ENCODE results near the gene RASEF. TPM values are rescaled to one million over a fixed set of nuclear protein-coding genes. Genes with fewer than 3 reads are reported as not detected.
"Not testable (repeated sequence)": the region's sequence is repeated elsewhere in the genome, so short reads cannot be mapped to it uniquely, and the experiment has no call there.

Gene RASEF
- not detected in 2 replicates for total RNA-seq (2014; rRNA removed)
- polyA plus RNA-seq (2012) = not detected

DNA sequence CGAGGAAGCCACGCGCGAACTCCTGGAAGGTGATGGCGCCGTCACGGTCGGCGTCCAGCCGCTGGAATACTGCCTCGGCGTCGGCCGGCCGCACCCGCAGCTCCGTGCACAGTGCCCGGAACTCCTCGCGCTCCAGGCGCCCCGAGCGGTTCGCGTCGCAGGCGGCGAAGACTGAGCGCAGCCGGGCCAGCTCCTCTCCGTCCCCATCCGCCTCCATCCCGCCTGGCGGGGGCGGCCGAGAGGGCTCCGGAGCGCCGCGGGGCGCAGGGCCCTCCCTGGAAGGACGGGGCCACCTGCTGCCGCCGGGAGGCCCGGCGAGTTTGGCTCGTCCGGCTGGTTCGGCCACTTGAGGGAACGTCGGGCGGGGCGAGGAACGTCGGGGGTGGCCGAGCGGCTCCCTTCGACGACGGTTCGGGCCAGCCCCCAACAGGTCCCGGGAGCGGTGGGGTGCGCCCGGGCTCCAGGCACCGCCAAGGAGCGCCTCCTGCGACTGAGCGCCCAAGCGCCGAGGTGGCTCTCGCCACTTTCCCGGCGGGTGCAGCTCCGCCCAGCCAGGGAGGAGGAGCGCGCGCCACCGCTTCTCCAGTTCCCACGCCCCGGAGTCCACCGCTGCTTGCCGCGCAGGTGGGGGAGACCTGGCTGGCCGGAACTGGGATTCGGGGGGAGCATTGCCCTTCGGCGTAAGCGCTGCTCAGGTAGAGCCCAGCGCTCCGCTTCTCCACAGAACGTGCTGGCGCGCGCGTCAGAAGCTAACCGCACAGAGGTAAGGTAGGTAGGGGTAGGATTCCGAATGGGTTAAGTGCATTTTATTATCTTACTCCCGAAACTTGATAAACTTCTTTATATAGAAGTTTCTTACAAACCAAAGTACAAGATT, at the start of gene RASEF:
RASEF (minus strand) TSS at position 492 of the 877 bp plus-strand sequence; CDS start at position 217, 275 bp downstream.
- DNase-seq (ENCODE audit: low read depth) = no peak

DNA sequence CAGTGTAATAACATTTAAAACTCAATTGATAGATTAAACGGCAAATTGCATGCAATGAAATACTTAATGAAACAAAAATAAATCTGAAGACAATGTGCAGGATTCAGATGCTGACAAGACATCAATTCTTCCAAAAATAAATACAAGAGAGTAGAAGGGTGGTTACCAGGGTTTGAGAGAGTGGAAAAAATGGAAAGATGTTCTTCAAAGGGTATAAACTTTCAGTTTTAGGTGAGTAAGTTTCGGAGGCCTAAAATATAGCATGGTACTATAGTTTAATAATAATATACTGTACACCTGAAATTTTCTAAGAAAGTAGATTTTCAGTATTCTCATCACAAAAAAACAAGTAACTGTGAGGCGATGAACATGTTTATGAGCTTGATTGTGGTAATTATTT, 48.2 kb upstream of the RASEF start:
- DNase-seq (ENCODE audit: low read depth) = no peak

DNA sequence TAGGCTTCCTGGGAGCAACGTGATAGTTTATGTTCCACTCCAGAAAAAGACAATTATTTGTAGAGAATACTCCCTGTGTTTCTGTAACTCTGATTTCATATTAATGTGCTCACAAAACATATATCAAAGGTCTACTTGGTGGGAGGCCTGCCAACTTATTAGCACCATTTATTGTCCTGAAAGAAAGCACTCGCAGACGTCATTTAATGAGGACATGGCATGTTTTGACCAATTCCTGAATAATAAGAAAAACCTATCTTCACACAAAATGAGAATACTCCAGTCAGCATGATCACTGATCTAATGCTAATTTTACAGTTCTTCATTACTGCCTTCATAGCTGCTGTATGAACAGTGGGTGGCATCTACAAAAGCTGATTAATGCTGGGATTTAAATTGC, 46.4 kb upstream of the RASEF start:
- DNase-seq (ENCODE audit: low read depth) = no peak

DNA sequence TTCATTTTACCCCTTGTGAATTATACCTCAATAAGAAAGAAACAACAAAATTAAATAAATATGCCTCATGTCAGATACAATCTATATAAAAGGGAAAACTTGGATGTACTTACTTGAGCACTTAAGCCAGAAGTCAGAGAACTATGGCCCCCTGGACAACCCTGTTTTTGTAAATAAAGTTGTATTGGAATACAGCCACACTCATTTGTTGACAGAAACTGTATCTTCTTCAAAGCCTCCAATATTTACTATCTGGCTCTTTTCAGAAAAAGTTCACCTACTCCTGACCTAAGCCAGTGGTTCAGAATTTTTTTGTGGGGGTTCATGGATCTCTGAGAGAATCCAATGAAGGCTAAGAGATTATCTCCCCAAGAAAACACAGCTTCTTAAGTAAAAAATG, 45.3 kb upstream of the RASEF start:
- DNase-seq (ENCODE audit: low read depth) = no peak

DNA sequence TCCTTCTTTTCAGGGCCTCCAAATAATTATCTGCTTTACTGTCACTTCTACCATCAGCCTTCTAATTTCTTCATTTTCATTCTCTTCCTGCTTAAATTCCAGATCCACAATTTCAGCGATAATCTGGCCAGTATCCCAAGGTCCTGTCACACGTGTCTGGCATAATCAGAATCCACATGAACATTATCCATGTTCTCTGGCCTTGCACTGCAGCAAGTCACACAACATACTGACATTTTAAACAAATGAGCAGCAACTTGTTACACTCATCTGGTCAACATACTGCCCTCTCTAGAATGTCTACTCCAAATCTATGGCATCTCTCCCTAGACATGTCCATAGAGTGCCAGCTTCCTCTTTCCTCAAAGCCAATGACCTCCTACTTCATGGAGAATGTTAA, 43.8 kb upstream of the RASEF start:
- no peak for DNase-seq (ENCODE audit: low read depth)

DNA sequence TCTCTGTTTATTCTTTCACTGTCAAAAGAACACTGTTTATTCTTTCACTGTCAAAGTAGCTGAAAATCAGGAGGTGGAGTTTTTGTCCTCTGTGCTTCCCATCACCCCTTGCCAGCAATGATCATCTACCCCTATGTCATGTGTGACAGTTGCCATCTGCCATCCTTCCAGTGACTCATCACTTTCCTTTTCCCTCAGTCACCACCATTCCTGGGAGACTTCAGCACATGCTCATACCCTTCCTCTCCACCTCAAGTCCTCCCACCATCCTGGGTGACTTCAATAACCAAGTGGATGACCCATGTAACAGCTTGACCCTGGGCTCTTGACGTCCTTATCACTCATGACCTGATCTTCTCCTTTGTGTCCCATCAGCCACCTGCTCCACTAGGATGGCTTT, 43.3 kb upstream of the RASEF start:
- no peak for DNase-seq (ENCODE audit: low read depth)

DNA sequence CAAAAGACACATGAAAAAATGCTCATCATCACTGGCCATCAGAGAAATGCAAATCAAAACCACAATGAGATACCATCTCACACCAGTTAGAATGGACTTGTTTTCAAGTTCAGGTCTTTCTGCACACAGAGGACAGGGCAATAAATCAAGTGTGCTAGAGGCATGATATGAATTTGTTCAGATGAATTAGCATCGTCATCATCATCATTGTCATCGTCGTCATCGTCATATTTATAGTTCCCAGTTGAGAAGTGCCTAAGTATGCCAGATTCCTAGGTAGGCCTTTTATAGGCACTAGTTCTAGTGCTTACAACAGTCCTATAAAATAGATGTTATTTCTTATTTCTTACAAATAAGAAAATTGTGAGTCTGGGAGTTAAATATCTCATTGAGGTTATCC, 34.7 kb upstream of the RASEF start:
- DNase-seq (ENCODE audit: low read depth) = no peak

DNA sequence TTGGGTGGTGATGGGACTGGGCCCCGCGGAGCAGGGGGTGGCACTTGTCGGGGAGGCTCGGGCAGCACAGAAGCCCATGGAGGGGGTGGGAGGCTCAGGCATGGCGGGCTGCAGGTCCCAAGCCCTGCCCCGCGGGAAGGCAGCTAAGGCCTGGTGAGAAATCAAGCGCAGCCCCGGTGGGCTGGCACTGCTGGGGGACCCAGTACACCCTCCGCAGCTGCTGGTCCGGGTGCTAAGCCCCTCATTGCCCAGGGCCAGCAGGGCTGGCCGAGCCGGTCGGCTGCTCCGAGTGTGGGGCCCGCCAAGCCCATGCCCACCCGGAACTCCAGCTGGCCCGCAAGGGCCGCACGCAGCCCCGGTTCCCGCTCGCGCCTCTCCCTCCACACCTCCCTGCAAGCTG, 30.4 kb upstream of the RASEF start:
- DNase-seq (ENCODE audit: low read depth) = not testable (repeated sequence)

DNA sequence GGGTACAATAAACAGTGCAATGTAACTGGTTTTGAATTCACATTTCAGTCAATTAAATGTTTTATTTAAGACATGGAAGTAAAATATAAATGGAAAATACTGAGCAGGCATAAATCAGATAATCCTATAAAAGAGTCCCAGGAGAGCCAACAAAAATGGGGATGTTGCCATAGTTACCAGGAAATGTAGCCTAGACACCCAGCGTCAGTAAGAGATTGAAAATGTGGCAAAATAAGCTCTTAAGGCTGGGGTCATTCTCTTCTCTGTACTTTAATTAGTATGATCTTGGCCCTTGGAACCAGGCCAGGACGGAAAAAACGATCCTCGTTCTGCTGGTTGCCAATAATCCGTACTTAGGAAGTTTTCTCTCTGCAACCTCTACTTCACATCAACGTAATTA, 18.9 kb upstream of the RASEF start:
- no peak for DNase-seq (ENCODE audit: low read depth)

DNA sequence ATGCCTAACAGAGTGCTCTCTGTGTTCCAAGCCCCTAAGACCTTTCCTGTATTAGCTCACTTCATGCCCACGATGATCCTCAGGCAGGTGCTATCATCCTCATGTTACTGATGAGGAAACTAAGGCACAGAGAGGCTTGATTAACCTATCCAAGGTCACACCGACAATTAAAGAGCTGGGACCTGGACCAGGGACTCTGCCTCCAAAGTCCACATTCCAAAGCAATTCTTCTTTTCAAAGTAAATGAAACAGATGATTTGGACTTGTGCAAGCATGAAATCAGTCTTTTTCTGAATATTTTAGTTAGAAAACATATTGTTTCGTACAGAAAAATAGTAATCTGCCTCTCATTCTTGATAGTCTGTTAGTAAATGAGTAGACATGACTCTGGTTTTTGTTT, 18.1 kb upstream of the RASEF start:
- DNase-seq (ENCODE audit: low read depth) = no peak

DNA sequence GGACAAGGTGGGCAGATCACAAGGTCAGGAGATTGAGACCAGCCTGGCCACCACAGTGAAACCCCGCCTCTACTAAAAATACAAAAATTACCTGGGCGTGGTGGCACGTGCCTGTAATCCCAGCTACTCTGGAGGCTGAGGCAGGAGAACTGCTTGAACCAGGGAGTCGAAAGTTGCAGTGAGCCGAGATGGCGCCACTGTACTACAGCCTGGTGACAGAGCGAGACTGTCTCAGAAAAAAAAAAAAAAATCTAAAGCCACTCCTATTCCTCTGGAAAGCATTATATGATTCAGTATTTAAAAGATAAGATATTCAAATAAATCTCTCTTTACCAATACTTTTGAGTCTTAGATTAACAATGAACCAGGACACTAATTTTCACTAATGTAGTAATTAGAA, 13.0 kb upstream of the RASEF start:
- DNase-seq (ENCODE audit: low read depth) = not testable (repeated sequence)

DNA sequence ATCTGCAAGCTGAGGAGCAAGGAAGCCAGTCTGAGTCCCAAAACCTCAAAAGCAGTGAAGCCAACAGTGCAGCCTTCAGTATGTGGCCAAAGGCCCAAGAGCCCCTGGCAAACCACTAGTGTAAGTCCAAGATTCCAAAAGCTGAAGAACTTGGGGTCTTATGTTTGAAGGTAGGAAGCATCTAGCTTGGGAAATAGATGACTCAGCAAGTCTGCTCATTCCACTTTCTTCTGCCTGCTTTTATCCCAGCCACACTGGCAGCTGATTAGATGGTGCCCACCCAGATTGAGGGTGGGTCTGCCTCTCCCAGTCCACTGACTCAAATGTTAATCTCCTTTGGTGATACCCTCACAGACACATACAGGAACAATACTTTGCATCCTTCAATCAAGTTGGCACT, 9.6 kb upstream of the RASEF start:
- DNase-seq (ENCODE audit: low read depth) = not testable (repeated sequence)

DNA sequence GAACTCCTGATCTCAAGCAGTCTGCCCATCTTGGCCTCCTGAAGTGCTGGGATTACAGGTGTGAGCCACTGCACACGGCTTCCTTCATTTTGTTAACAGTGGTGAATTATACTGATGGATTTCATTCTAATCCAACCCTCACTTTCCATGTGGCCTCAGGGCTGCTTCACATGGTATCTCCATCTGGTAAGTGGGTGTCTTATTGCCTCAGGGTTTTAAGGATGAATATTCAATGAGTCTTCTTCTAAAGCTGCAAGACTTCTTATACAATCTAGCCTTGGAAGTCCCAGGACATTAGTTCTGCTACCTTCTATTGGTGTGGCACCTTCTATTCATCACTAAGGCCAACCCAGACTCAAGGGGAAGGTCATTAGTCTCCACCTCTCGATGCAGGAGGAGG, 8.7 kb upstream of the RASEF start:
- no peak for DNase-seq (ENCODE audit: low read depth)

DNA sequence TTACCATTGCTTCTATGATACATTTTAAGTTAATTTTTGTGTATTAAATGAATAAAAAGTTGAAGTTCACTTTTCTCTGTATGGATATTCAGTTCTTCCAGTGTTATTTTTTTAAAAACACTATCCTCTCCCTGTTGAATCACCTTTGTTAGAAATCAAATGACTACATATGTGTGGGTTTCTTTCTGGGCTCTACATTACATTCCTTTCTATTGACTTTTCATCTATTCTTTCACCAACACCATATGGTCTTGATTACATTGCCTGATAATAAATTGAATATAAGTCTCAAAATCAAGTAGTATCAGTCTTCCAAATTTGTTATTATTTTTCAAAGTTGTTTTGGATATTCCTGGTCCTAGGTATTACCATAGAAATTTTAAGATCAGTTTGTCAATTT, 7.3 kb upstream of the RASEF start:
- DNase-seq (ENCODE audit: low read depth) = peak; percentile 3

DNA sequence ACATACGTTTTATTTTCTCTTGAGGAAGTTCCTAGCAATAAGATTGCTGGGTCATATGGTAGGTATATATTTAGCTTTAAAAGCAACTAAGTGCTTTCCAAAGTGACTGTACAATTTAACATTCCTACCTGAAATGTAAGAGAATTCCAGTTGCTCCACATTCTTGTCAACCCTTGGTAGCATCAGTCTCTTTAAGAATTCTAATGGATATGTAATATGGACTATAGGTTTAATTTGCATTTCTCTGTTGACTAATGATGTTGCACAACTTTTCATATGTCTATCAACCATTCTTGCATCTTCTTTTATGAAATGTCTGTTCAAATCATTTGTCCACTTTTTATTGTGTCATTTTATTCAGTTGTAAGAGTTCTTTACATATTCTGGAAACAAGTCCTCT, 6.7 kb upstream of the RASEF start:
- DNase-seq (ENCODE audit: low read depth) = no peak

DNA sequence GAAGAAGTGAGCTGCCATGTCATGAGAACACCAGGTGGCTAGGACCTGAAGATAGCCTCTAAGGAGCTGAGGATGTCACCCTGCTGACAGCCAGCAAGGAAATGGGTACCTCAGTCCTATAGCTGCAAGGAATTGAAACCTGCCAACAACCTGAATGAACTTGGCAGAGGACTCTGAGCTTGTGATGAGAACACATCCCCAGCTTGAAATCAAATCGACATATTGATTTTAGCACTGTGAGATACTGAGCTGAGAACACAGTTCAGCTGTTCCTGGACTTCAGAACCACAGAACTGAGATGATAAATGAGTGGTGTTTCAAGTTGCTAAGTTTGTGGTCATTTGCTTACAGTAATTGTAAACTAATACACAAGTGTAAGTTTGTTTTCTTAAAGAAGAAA, 5.5 kb upstream of the RASEF start:
- DNase-seq (ENCODE audit: low read depth) = no peak

DNA sequence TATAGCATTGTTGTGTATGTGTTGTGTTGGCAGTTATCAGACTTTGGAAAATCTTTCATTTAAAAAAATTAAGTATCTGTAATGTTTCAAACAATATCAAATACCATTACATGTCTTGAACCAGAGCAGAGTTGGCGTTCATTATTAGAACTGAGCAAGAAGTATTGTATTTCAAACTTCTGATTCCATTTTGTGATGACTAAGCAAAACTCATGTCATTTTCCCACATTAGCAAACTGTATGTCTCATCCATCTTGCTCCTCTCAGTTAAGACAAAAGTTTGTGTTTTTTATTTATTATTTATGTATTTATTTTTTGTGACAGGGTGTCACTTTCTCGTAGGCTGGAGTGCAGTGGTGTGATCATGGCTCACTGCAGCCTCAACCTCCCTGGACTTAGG, 4.6 kb upstream of the RASEF start:
- no peak for DNase-seq (ENCODE audit: low read depth)

DNA sequence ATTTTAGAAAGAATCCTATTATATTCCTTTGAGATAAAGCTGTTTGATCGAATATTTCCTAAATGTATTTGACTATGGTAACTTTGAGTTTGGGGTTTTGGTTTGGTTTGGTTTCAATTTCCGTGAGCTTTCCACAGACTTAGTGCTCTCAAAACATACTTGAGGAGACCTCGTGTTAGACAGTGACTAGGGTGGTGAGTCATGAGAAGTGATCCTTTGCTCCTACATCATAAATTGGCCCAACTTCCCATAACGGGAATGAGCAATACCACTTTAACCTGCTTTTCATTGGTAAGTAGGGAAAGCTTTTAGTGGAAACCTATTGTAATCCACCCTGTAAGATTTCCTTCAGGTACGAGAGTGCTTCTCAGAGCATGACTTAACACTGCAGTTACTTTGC, 3.8 kb upstream of the RASEF start:
- DNase-seq (ENCODE audit: low read depth) = peak; percentile 49

DNA sequence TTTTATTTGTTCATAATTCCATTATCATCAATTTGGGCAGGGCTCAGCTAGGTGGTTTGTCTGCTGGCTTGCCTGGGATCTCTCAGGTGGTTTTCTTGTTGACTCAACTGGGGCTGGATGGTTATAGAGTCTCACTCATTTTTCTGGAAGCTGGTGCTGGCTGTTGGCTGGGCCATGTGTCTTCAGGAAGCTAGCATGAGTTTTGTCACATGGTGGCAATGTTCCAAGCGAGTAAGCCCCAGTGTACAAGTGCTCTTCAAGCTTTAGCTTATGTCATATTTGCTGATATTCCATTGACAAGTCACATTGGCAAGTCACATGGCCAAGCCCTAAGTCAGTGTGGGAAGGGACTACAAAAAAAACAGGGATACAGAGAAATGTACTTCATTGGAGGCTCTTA, 2.3 kb upstream of the RASEF start:
- no peak for DNase-seq (ENCODE audit: low read depth)

DNA sequence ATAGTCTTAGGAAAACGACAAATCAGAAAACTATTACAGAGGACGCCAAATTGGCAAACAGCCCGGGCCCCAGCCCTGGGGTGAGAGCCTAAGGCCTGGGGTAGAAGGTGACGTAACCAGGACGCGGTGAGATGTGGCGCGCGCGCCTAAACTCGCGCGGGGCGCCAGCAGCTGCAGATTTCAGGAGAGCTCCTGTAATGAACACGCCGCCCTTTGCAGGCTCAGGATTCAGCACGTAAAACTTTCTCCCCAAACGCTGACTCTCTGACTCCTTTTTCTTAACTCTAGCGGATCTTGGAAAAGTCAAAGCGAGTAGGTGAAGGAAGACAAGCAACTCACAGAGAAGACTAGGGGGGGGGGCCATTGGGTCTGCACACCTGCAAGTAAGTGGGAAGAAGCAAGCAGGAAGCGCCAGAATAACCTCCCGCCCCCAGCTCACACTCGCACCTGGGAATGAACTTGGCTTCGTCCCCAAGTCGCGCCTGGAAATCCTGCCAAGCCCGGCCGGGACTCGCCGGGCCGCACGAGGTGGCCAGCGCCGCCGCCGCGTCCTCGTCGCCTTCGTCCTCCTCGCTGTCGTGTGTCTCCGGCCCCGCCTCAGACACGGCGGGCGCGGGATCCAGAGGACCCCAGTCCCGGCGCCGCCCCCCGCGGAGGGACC, 822 bp downstream of the RASEF start:
- no peak for DNase-seq (ENCODE audit: low read depth)

DNA sequence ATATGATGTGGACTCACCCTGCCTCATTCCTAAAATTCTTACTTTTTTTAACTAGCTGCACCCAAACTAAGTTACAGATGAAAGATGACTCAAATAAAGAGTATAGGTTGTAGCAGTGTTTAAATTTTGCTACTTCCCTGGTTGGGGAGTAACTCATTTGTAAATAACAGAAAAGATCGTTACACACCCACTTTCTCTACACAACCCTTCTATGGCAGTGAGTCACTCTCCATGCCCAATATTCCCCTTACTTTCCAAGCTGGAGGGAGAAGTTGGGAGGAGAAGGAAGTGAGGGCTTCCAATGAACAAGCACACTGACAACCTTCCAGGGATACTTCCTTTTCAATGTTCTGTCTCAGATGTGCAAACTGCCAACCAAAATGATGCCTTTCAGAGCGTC, 1.9 kb downstream of the RASEF start:
- DNase-seq (ENCODE audit: low read depth) = no peak

DNA sequence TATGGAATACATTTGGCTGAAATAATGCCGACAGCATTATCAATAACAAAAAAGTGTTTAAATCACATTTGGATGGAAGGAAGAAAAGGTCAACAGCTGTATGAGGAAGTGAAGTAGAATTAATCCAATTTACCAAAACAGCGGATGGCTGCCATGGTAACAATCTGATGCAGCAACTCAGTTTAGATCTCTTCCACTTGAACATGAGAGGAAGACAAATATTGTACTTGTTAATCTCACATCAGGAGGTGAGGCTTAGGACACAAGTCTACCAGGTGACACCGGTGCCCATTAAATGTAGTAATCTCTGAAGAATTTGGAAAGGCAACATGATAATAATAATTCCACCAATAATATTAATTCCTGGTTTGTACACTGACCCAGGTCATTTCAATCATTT, 2.4 kb downstream of the RASEF start:
- DNase-seq (ENCODE audit: low read depth) = no peak

DNA sequence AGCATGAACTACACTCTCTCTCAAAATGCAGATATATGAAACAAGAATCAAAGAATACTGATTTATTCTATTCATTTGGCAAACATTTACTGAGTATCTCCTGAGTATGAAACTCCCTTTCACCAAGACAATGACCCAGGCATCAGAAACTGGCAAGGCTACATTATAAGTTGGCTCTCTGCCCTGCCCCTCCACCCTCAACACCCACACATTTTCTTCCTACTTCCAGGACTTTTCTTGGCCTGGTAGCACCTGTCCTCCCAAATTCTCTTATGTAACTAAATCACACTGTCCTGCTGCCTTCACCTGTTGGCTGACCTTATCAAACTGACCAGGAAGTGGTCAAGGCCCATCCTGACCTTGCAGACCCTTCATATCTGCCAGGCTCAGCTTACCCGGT, 3.5 kb downstream of the RASEF start:
- no peak for DNase-seq (ENCODE audit: low read depth)
